H1 (cell line): ENCODE results near the gene ZFAND6. TPM values are rescaled to one million over a fixed set of nuclear protein-coding genes. Genes with fewer than 3 reads are reported as not detected.
"Not testable (repeated sequence)": the region's sequence is repeated elsewhere in the genome, so short reads cannot be mapped to it uniquely, and the experiment has no call there.

Experiments used
- CTCF ChIA-PET: fragments of 300-600 bp; sonication (Branson Sonifier 250); formaldehyde crosslinking; loops from one replicate; lab custom pipeline; 2021; ENCODE audit not compliant: partially characterized antibody; lab: Charles Lee
- POLR2A ChIA-PET: fragments of 300-600 bp; sonication (Branson Sonifier 250); formaldehyde crosslinking; loops from one replicate; lab custom pipeline; 2021; ENCODE audit warnings: inconsistent platforms; ENCODE audit not compliant: partially characterized antibody; lab: Charles Lee
- DNase-seq, 2 experiments: peaks; one replicate each; pipeline versions ENCODE4 v3.0.0 to v3.0.0-alpha.2; 2010 to 2022; ENCODE audit warnings: low spot score in 2 of 2, low read depth in 1 of 2, mixed read lengths in 1 of 2
- FAIRE-seq: peaks from 2 replicates; lab custom pipeline; 2011; peaks lifted over from hg19 to GRCh38; lab: Jason Lieb, UNC
- H2AFZ ChIP-seq: 2 replicates; pipeline ENCODE4 v1.8.1; 2012; ENCODE audit warnings: low read length, inconsistent platforms
- H2AK5ac ChIP-seq: 2 replicates; pipeline ENCODE4 v1.6.1; 2013; ENCODE audit warnings: low read depth, low read length
- H2BK120ac ChIP-seq: replicated peaks from 2 replicates; pipeline ENCODE3; 2013; ENCODE audit warnings: low read depth, low read length, inconsistent platforms
- H2BK12ac ChIP-seq: 2 replicates; pipeline ENCODE4 v1.6.1; 2013; ENCODE audit warnings: low read depth, low read length
- H2BK15ac ChIP-seq: 2 replicates; pipeline ENCODE4 v1.6.1; 2013; ENCODE audit warnings: low read length
- H2BK20ac ChIP-seq: 2 replicates; pipeline ENCODE4 v1.6.1; 2013; ENCODE audit warnings: low read length
- H2BK5ac ChIP-seq: 2 replicates; pipeline ENCODE4 v1.6.1; 2013; ENCODE audit warnings: low read depth, low read length
- H3K14ac ChIP-seq: 2 replicates; pipeline ENCODE4 v1.6.1; 2013; ENCODE audit warnings: inconsistent platforms; ENCODE audit not compliant: insufficient read length
- H3K18ac ChIP-seq: 2 replicates; pipeline ENCODE4 v1.6.1; 2013; ENCODE audit warnings: low read length; ENCODE audit errors: extremely low read depth
- H3K23ac ChIP-seq: 2 replicates; pipeline ENCODE4 v1.6.1; 2013; ENCODE audit warnings: inconsistent platforms; ENCODE audit not compliant: insufficient read length
- H3K23me2 ChIP-seq: 2 replicates; pipeline ENCODE4 v1.6.1; 2013; ENCODE audit warnings: low read depth, low read length
- H3K27ac ChIP-seq: 2 replicates; pipeline ENCODE4 v1.6.1; 2011; ENCODE audit warnings: low read depth, low read length, inconsistent platforms
- H3K27me3 ChIP-seq, 4 experiments: replicated peaks in 1 of 4; 1 replicate in 1 of 4; 2 replicates in 3 of 4; pipeline versions ENCODE4 v1.6.1 to v1.8.1; 2011 to 2013; ENCODE audit warnings: low read length in 3 of 4, mild to moderate bottlenecking in 3 of 4, inconsistent platforms in 2 of 4, mixed read lengths in 2 of 4, moderate library complexity in 1 of 4; ENCODE audit not compliant: control insufficient read depth in 3 of 4, insufficient read depth in 3 of 4; ENCODE audit errors: extremely low read depth in 1 of 4
- H3K36me3 ChIP-seq, 4 experiments: 2 replicates each; pipeline versions ENCODE4 v1.6.1 to v1.8.1; 2011 to 2013; ENCODE audit warnings: mild to moderate bottlenecking in 4 of 4, low read length in 3 of 4, moderate library complexity in 2 of 4, control low read depth in 1 of 4, inconsistent platforms in 1 of 4; ENCODE audit not compliant: insufficient read depth in 4 of 4, control insufficient read depth in 2 of 4
- H3K4ac ChIP-seq: replicated peaks from 2 replicates; pipeline ENCODE3; 2013; ENCODE audit warnings: low read length, low read depth, mixed read lengths, inconsistent platforms; ENCODE audit not compliant: insufficient read length
- H3K4me1 ChIP-seq, 4 experiments: replicated peaks in 1 of 4; 1 replicate in 1 of 4; 2 replicates in 3 of 4; pipeline versions ENCODE4 v1.6.1 to v1.8.1; 2011 to 2013; ENCODE audit warnings: low read length in 3 of 4, inconsistent platforms in 2 of 4, mixed read lengths in 1 of 4; ENCODE audit not compliant: insufficient read depth in 4 of 4, control insufficient read depth in 3 of 4
- H3K4me2 ChIP-seq, 2 experiments: 2 replicates each; pipeline versions ENCODE4 v1.6.1 to v1.8.1; 2011 to 2013; ENCODE audit warnings: low read depth in 2 of 2, low read length in 2 of 2, control low read depth in 1 of 2, inconsistent platforms in 1 of 2, mild to moderate bottlenecking in 1 of 2; ENCODE audit not compliant: insufficient read depth in 1 of 2
- H3K4me3 ChIP-seq, 4 experiments: fragments of 200-600, 300-600 bp in 1 of 4; sonication (generic), shearing (Covaris generic), sonication (Bioruptor Twin) in 1 of 4; 2 replicates each; pipeline versions ENCODE4 v1.5.1 to v1.8.1; 2011 to 2016; ENCODE audit warnings: low read length in 4 of 4, low read depth in 3 of 4, control low read depth in 2 of 4, inconsistent platforms in 2 of 4, mild to moderate bottlenecking in 2 of 4, mixed read lengths in 1 of 4, moderate library complexity in 1 of 4; ENCODE audit not compliant: insufficient read depth in 2 of 4; ENCODE audit errors: extremely low read depth in 1 of 4
- H3K56ac ChIP-seq: replicated peaks from 2 replicates; pipeline ENCODE3; 2013; ENCODE audit warnings: low read depth, mild to moderate bottlenecking, mixed read lengths, low read length, inconsistent platforms; ENCODE audit not compliant: insufficient read length
- H3K79me1 ChIP-seq: 2 replicates; pipeline ENCODE4 v1.6.1; 2013; ENCODE audit warnings: low read depth, low read length, control low read depth
- H3K79me2 ChIP-seq, 2 experiments: 2 replicates each; pipeline versions ENCODE4 v1.6.1 to v1.8.1; 2012 to 2013; ENCODE audit warnings: low read length in 2 of 2, mild to moderate bottlenecking in 2 of 2, inconsistent platforms in 1 of 2; ENCODE audit not compliant: insufficient read depth in 2 of 2, control insufficient read depth in 1 of 2
- H3K9ac ChIP-seq, 4 experiments: replicated peaks in 1 of 4; 1 replicate in 1 of 4; 2 replicates in 3 of 4; pipeline versions ENCODE4 v1.6.1 to v1.8.1; 2011 to 2013; ENCODE audit warnings: low read depth in 3 of 4, low read length in 3 of 4, control low read depth in 2 of 4, mild to moderate bottlenecking in 2 of 4, moderate library complexity in 2 of 4, inconsistent platforms in 1 of 4; ENCODE audit errors: extremely low read depth in 1 of 4
- H3K9me3 ChIP-seq, 2 experiments: 2 replicates each; pipeline versions ENCODE4 v1.6.1 to v1.8.1; 2012 to 2013; ENCODE audit warnings: mild to moderate bottlenecking in 2 of 2, moderate library complexity in 2 of 2, control low read depth in 1 of 2, inconsistent platforms in 1 of 2, low read depth in 1 of 2, low read length in 1 of 2, mixed read lengths in 1 of 2; ENCODE audit not compliant: insufficient read depth in 2 of 2
- H4K20me1 ChIP-seq, 2 experiments: replicated peaks in 1 of 2; 2 replicates each; pipeline versions ENCODE3 to v1.8.1; 2011 to 2013; ENCODE audit warnings: inconsistent platforms in 2 of 2, low read length in 2 of 2, mild to moderate bottlenecking in 1 of 2; ENCODE audit not compliant: insufficient read depth in 2 of 2, control insufficient read depth in 1 of 2
- H4K5ac ChIP-seq: 2 replicates; pipeline ENCODE4 v1.6.1; 2013; ENCODE audit warnings: low read length, low read depth, mixed read lengths, inconsistent platforms; ENCODE audit not compliant: insufficient read length
- H4K8ac ChIP-seq: 2 replicates; pipeline ENCODE4 v1.8.0; 2013; ENCODE audit warnings: mild to moderate bottlenecking, moderate library complexity, low read length, inconsistent platforms; ENCODE audit not compliant: insufficient read depth; ENCODE audit errors: extremely low read depth
- H4K91ac ChIP-seq: replicated peaks from 2 replicates; pipeline ENCODE3; 2013; ENCODE audit warnings: low read length, mixed read lengths, inconsistent platforms; ENCODE audit not compliant: insufficient read length
- BACH1 ChIP-seq: IDR thresholded peaks from 2 replicates; pipeline ENCODE4 v1.6.1; 2012; ENCODE audit warnings: low read length, improper control_type of control experiment
- CREB1 ChIP-seq: IDR thresholded peaks from 2 replicates; pipeline ENCODE4 v1.6.1; 2012; ENCODE audit warnings: inconsistent platforms
- NANOG ChIP-seq: IDR thresholded peaks from 2 replicates; pipeline ENCODE4 v1.6.1; 2011; ENCODE audit warnings: low read length, low read depth, mild to moderate bottlenecking, inconsistent platforms; ENCODE audit not compliant: insufficient read depth, poor library complexity, severe bottlenecking
- PHF8 ChIP-seq: fragments of 200-600 bp; sonication (generic); conservative IDR thresholded peaks from 2 replicates; pipeline ENCODE4 v1.7.1; 2012; ENCODE audit warnings: low read depth, mild to moderate bottlenecking, inconsistent platforms, low read length, moderate library complexity
- WGBS, 2 experiments: shearing (Covaris generic) in 1 of 2; methylation state at CpG; one replicate each; pipeline versions ENCODE4 v1.1.6 to v1.1.7; 2013 to 2015; ENCODE audit warnings: low lambda C conversion rate in 2 of 2, mixed read lengths in 2 of 2, inconsistent platforms in 1 of 2, low coverage in 1 of 2, missing lambda C conversion rate in 1 of 2; ENCODE audit not compliant: insufficient replicate concordance in 2 of 2, insufficient coverage in 1 of 2, insufficient read length in 1 of 2; ENCODE audit errors: extremely low coverage in 1 of 2, missing lambda C conversion rate in 1 of 2; 5-methylcytosine and 5-hydroxymethylcytosine counted together
- polyA plus RNA-seq, 7 experiments: library from polyadenylated mRNA; depleted of rRNA in 3 of 7; stranded (reverse) in 5 of 7; unstranded in 2 of 7; fragments of >200 nt in 5 of 7; fragments of 200-250 nt in 2 of 7; gene quantifications; 1 replicate in 5 of 7; 2 replicates in 1 of 7; 4 replicates in 1 of 7; pipeline versions ENCODE4 v1.2.1 to v1.2.3, GENCODE V29; 2011 to 2013; ENCODE audit warnings: missing spikeins in 2 of 7, mixed read lengths in 2 of 7
- total RNA-seq: library from RNA; stranded (reverse); fragmentation: NEBNext Ultra II Directional; extraction: Animal tissue kit (Norgen Biotek cat#: 25700); gene quantifications from 2 replicates; pipeline ENCODE4 v1.2.1, GENCODE V29; 2021

Gene ZFAND6
- total and polyA plus RNA-seq, 2 of the 8 experiments (the other 6 are each of a cell fraction or from before 2014, with no cell fraction given), result 136 to 237 TPM

DNA sequence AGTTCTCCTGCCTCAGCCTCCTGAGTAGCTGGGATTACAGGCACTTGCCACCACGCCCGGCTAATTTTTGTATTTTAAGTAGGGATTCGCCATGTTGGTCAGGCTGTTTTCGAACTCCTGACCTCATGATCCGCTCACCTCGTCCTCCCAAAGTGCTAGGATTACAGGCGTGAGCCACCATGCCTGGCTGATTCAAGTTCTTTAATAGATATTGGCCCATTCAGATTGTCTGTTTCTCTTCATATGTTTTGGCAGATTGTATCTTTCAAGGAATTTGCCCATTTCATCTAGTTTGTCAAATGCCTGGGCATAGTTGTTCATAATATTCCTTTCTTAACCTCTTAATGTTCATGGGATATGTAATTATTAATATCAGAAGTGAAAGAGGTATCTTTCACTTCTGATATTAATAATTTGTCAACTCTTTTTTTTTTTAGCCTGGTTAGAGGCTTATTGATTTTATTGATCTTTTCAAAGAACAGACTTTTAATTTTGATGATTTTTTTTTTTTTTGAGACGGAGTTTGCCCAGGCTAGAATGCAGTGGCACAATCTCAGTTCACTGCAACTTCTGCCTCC, 40.2 kb upstream of the ZFAND6 start (continued):
- TF ChIP-seq BACH1 (no peak), CREB1 (no peak), PHF8 (no peak), NANOG (no peak)

DNA sequence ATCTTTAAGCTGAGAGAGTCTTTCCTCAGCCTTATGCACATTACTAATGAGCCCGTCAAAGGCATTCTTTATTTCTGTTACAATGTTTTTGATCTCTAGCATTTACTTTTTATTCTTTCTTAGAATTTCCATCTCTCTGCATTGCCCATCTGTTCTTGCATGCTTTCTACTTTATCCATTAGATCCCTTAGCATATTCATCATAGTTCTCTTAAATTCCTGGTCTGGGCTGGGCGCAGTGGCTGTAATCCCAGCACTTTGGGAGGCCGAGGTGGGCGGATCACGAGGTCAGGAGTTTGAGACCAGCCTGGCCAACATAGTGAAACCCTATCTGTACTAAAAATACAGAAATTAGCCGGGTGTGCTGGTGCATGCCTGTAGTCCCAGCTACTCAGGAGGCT, 39.3 kb upstream of the ZFAND6 start:
- not testable (repeated sequence) for H3K14ac ChIP-seq, H4K8ac ChIP-seq, H4K5ac ChIP-seq, H3K36me3 ChIP-seq, FAIRE-seq, H3K18ac ChIP-seq, H2BK5ac ChIP-seq, H3K9me3 ChIP-seq, H2BK120ac ChIP-seq, H3K27me3 ChIP-seq, H3K56ac ChIP-seq, H3K4me1 ChIP-seq, H3K4me2 ChIP-seq, H3K9ac ChIP-seq, H2BK15ac ChIP-seq, H3K79me2 ChIP-seq, H4K20me1 ChIP-seq, H3K4me3 ChIP-seq, H2BK20ac ChIP-seq, H2BK12ac ChIP-seq, H3K23ac ChIP-seq, H2AFZ ChIP-seq, DNase-seq, H3K27ac ChIP-seq, H2AK5ac ChIP-seq, H3K23me2 ChIP-seq, H3K79me1 ChIP-seq, H3K4ac ChIP-seq, H4K91ac ChIP-seq
- POLR2A ChIA-PET, result interaction anchor here (1.2 kb wide), 1 partner anchor 39 kb away, joined by 3 read pairs; the partner anchor contains the start of gene ZFAND6
- 95% methylated on average over 6 of the region's 6 CpGs; no CpG with 5 or more reads in 1 of the 2 experiments for WGBS, 2 experiments
- CTCF ChIA-PET, result interaction anchor here (0.7 kb wide), 1 partner anchor 1031 kb away, joined by 4 read pairs; no protein-coding TSS in a partner anchor
